Upper lobe of left lung (tissue), 4 donors: ENCODE results near the gene ZC3H6.
"Not testable (repeated sequence)": the region's sequence is repeated elsewhere in the genome, so short reads cannot be mapped to it uniquely, and the experiment has no call there.

ENCODE experiments used
- CTCF ChIP-seq, 6 experiments: fragments of 450-650 bp in 4 of 6; fragments of 200-600 bp in 2 of 6; sonication (generic) in 2 of 6; IDR thresholded peaks; one replicate each; pipeline ENCODE4 v1.5.1; 2016 to 2019; ENCODE audit warnings: antibody characterized with exemption in 6 of 6
- POLR2A ChIP-seq, 4 donors: fragments of 450-650 bp; IDR thresholded peaks; one replicate each; pipeline ENCODE4 v1.5.1; 2016 to 2017; ENCODE audit warnings: antibody characterized with exemption in 4 of 4, mild to moderate bottlenecking in 2 of 4
- POLR2AphosphoS5 ChIP-seq, 2 donors: sonication (generic); formaldehyde crosslinking; IDR thresholded peaks; one replicate each; pipeline ENCODE4 v1.5.1; 2017; ENCODE audit warnings: antibody characterized with exemption in 2 of 2

GRCh38 chr2:112282066-112282465 lies 6.7 kb downstream of the ZC3H6 start:
- TF ChIP-seq POLR2AphosphoS5, POLR2A, CTCF (IDR thresholded peaks at IDR 0.05): not testable (repeated sequence)
